GM19099 (cell line): ENCODE data around the gene ARMC8.

ENCODE experiments used
- POLR2A ChIP-seq: IDR thresholded peaks from 3 replicates; pipeline ENCODE4 v1.6.1; 2011; ENCODE audit warnings: low read depth; ENCODE audit not compliant: insufficient read length; ENCODE audit errors: extremely low read depth

ARMC8 gene

GRCh38 chr3:138222131-138222941 is 35.2 kb downstream of the ARMC8 start:
- TF ChIP-seq POLR2A: no peak

- no peak for TF ChIP-seq POLR2A
These were observed 35.8 kb downstream of the ARMC8 start for GRCh38 chr3:138222942-138223287.

GRCh38 chr3:138227650-138228049 is 40.5 kb downstream of the ARMC8 start:
- no peak for TF ChIP-seq POLR2A

GRCh38 chr3:138230525-138230924 is 43.4 kb downstream of the ARMC8 start:
- no peak for TF ChIP-seq POLR2A

GRCh38 chr3:138232705-138233364 is 45.7 kb downstream of the ARMC8 start:
- TF ChIP-seq POLR2A: no peak

GRCh38 chr3:138234401-138235179 is 47.5 kb downstream of the ARMC8 start:
- TF ChIP-seq POLR2A: no peak

- no peak for TF ChIP-seq POLR2A
These were observed 51.6 kb downstream of the ARMC8 start for GRCh38 chr3:138238711-138239110.

GRCh38 chr3:138241061-138241460 is 54.0 kb downstream of the ARMC8 start:
- TF ChIP-seq POLR2A: no peak

GRCh38 chr3:138241676-138242075 is 54.6 kb downstream of the ARMC8 start:
- no peak for TF ChIP-seq POLR2A

GRCh38 chr3:138242466-138242865 is 55.4 kb downstream of the ARMC8 start:
- TF ChIP-seq POLR2A: no peak

GRCh38 chr3:138245026-138245425 is 57.9 kb downstream of the ARMC8 start:
- no peak for TF ChIP-seq POLR2A

- TF ChIP-seq POLR2A: no peak
These were observed 62.5 kb downstream of the ARMC8 start for GRCh38 chr3:138249636-138250035.

- TF ChIP-seq POLR2A: no peak
These were observed 66.5 kb downstream of the ARMC8 start for GRCh38 chr3:138253609-138254008.

- TF ChIP-seq POLR2A: no peak
These were observed 67.1 kb downstream of the ARMC8 start for GRCh38 chr3:138254216-138254615.

- TF ChIP-seq POLR2A: no peak
These were observed 68.9 kb downstream of the ARMC8 start for GRCh38 chr3:138256022-138256421.

GRCh38 chr3:138257986-138258385 is 70.9 kb downstream of the ARMC8 start:
- no peak for TF ChIP-seq POLR2A
